Activated CD4-positive, CD25-positive, alpha-beta regulatory T cell (primary cell): Measurements from ENCODE around the gene C16orf86.
"Not testable (repeated sequence)": the region's sequence is repeated elsewhere in the genome, so short reads cannot be mapped to it uniquely, and the experiment has no call there.

ENCODE experiments used
- DNase-seq, 4 experiments: peaks; one replicate each; lab custom pipeline; 2025; lab: John Stamatoyannopoulos, UW

Gene C16orf86

DNA sequence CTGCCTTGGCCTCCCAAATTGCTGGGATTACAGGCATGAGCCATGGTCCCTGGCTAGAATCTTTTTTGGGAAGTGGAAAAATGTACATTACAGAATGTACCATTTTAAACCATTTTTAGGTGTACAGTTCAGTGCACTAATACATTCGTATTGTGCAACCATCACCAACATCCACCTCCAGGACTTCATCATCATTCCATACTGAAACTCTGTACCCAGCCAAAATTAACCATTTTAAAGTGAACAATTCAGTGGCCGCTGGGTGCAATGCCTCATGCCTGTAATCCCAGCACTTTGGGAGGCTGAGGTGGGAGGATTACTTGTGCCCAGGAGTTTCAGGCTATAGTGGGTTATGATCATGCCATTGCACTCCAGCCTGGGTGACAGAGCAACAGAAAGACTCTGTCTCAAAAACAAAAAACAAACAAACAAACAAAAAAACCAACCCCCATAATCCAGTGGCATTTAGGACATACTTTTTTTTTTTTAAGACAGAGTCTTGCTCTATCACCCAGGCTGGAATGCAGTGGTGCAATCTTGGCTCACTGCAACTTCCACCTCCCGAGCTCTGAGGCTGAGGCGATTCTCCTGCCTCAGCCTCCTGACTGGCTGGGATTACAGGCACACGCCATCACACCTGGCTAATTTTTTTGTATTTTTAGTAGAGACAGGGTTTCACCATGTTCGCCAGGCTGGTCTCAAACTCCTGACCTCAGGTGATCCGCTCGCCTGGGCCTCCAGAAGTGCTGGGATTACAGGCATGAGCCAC, 27.1 kb downstream of the C16orf86 start:
- not testable (repeated sequence) for DNase-seq

DNA sequence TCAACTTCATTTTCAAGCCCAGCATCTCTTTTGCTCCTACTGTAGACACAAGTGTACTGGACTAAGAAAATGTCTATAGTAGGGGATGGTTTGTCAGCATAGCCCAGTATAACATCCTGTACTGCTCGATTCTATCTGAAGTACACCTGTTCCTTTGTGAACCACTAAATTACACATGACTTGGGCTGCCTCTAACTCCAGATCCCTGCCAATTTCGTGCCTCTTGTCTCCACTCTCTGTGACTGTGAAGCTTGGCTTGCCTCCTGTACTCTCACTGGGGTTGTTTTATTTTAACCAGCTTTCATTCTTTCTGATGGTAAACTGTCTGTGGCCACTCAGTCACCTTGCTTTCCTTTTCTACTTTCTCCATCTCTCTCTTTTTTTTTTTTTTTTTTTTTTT, 28.0 kb downstream of the C16orf86 start:
- DNase-seq = no peak

DNA sequence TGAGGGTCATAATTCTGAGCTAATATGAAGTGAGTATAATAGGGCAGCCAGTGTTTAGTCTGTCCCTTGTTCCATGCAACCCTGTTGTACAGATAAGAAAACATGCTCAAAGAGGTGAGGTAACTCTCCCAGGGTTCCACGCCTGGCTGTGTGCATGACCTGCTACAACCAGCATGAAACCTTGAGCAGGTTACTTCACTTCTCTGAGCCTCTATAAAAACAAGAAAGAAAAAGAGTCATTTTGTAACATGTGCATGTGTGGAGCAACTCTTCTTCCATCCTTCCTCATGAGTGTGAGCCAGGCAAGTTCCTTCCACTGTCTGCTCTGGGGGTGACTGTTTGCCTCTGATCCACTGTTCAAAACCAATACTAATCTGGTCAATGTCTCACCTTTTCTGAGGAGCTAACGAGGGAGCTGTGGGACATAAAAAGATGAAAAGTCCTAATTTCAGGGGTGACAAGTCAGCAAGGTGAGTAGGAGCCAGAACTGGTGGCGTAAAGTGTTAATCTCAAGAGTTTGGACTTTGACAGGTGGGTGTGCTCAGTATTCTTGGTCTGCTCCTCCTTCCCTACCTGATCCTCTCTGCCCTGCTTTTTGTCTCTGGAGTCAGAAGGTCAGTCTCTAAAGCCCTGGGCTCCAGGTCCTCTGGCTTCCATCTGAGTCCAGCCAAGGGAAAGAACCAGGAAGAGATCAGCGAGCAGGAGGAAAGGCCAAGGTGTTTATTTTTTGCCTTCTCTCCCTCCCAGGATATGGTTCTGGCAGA, 31.0 kb downstream of the C16orf86 start:
- DNase-seq = no peak

DNA sequence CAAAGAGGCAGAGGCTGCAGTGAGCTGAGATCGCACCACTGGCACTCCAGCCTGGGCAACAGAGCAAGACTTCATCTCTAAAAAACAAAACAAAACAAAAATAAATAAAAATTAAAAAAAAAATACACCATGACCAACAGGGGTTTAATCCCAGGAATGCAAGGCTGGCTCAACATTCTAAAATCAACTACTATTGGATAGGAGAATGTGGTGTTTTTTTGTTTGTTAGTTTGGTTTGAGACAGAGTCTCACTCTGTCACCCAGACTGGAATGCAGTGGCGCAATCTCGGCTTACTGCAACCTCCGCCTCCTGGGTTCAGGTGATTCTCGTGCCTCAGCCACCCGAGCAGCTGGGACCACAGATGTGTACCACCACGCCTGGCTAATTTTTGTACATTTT, 32.7 kb downstream of the C16orf86 start:
- no peak for DNase-seq

DNA sequence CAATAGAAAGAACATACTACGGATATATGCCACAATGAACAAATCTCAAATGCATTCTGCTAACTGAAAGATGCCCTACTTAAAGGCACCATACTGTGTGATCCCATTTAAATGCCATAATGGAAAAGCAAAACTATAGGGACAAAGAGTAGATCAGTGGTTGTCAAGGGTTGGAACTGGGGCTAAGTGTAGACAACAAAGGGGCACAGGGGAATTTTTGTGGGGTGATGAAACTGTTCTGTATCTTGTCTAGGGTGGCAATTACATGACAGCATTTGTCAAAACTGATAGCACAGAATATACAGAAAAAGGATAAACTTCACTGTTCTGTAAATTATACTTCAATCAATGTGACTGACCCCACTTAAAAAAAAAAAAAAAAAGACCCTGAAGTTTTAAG, 34.8 kb downstream of the C16orf86 start:
- DNase-seq = no peak

DNA sequence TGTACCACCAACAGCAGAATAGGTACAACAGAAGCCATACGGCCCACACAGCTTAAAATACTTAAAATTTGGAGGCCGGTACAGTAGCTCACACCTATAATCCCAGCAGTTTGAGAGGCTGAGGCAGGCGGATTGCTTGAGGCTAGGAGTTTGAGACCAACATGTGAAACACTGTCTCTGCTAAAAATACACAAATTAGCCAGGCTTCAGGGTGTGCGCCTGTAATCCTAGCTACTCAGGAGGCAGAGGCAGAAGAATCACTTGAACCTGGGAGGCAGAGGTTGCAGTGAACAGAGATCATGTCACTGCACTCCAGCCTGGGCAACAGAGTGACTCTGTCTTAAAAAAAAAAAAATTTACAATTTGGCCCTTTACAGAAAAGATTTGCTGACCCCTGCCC, 35.5 kb downstream of the C16orf86 start:
- no peak for DNase-seq

DNA sequence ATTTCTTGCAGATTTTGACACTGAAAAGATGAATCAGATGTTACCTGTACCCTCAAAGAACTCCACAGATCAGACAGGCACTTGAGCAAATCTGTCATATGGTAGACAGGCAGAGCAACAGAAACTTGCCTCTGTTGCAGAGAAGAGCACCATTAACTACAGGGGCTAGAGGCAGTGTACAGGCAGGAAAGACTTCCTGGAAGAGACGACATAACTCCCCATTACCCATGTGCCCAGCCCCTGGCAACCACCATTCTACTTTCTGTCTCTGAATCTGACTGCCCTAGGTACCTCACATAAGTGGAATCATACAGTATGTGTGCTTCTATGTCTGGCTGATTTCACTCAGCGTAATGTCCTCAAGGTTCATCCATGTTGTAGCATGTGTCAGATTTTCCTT, 37.0 kb downstream of the C16orf86 start:
- DNase-seq = no peak

DNA sequence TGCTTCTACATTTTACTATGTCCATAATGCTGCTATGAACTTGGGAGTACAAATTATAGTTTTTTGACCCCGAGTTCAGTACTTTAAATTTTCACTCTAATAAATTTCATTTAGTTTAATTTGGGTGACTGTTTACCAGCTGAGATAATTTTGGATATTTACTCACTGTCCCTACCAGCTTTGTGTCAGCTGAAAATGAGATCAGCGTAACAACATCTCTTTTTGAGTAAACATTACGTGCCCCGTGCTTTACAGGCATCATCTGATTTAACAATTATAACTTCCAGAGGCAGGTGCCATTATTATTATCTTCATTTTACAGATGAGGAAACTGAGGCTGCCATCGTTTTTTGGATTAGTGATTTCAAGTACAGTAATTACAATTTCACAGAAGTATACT, 37.5 kb downstream of the C16orf86 start:
- DNase-seq = no peak

DNA sequence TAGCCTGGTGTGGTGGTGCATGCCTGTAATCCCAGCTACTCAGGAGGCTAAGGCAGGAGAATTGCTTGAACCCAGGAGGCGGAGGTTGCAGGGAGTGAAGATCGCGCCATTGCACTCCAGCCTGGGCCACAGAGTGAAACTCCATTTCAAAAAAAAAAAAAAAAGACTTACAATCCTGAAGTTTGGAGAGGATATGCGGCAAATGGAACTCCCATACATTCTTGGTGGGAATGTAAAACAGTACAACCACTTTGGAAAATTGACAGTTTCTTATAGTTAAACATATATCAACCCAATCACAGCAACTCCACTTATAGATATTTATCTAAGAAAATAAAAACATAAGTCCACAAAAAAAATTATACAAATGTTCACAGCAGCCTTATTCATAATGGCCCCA, 40.6 kb downstream of the C16orf86 start:
- no peak for DNase-seq

DNA sequence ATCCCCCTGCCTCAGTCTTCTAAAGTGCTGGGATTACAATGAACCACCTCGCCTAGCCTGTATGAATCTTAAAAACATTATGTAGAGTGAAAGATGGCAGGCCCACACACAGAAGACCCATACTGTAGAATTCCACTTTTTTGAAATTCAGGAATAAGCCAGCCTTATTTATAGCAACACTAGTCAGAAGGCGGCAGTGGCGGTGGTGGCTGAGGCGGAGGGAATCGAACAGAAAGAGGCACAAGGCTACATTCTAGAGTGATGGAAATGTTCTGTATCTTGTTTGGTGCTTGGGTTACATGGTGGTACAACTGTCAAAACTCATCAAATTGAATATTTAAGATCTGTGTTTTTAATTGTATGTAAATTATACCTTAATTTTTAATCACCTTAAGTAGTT, 41.2 kb downstream of the C16orf86 start:
- no peak for DNase-seq

DNA sequence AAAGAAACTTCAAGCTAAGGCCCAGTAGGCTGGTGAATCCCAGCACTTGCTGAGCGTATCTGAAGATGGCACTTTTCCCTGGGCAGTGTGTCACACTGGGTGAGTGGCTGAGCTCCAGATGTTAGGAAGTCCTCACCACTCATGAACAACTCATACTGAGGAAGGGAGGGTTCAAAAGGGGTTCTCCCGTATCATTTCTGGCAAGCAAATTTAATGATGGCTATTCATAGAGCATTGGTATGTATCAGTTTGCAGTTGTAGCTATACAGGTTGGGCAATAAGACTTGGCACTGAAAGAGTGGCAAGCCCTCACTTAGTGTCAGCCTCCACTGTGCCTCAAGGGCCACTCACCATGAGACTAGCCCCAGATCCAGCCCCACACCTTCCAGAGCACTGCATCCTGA, 41.8 kb downstream of the C16orf86 start:
- DNase-seq = no peak

DNA sequence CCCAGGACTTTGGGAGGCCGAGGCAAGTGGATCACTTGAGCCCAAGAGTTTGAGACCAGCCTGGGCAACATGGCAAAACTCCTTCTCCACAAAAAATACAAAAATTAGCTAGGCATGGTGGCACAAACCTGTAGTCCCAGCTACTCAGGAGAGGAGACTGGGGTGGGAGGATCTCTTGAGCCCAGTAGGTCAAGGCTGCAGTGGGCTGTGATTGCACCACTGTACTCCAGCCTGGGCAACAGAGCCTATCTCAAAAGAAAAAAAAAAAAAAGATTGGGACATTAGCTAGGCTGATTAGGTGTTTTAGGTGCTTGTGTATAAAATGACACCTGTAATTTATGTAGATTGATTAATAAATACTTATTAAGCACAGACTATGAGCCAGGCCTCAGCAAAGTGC, 42.4 kb downstream of the C16orf86 start:
- DNase-seq = no peak

DNA sequence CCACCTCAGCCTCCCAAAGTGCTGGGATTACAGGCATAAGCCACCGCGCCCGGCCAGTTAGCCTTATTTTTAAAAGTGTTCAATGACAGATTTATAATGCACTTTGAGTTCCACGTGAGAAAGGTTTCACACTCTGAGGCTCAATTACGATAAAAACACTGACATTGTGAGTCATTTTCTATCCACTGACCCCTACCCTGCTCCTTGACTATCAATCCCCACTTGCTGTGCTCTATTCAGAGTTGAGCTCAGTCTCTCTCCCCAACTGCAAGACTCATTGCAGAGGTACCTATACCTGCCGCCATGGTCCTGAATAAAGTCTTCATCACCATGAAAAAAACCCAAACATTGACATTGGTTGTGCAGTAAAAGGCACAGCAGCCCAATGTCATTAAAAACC, 44.0 kb downstream of the C16orf86 start:
- DNase-seq = no peak

DNA sequence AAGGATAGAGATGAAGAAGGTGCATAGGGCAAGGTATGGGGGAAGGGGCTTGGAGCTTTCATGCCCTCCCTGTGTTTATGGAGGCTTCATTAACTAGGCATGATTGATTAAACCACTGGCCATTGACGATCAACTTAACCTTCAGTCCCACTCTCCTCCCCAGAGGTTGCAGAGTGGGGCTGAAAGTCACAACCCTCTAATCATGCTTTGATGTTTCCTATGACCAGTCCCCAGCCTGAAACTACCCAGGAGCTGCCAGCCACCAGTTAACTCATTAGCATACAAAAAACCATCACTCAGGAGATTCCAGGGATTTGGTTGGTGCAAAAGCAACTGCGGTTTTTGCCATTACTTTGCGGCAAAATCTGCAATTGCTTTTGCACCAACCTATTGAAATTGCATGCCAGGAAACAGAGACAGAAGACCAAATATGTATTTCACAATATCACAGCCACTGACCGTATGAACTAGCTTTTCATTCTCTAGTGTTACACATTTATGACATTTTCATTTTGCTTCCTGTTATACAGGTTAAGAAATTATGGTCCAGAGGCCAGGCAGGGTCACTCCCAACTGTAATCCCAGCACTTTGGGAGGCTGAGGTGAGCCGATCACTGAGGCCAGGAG, 47.1 kb downstream of the C16orf86 start:
- DNase-seq = no peak

DNA sequence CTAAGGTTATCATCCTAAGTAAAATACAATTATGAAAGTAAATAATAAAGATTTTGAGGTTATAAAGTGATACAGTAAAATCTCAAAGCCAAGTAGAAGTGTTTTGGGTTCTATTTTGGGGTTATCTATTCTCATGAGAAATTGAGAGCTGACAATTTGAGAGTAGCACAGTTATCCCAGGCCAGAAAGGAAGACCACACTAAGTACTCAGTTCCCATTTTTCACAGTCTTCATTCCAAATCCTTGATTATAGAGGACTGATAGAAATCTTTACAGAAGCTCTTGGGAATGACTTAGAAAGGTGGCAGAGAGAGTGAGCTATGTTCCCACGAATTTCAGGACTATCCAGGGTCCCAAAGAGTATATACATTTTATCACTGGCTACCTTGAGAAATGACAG, 47.9 kb downstream of the C16orf86 start:
- no peak for DNase-seq

DNA sequence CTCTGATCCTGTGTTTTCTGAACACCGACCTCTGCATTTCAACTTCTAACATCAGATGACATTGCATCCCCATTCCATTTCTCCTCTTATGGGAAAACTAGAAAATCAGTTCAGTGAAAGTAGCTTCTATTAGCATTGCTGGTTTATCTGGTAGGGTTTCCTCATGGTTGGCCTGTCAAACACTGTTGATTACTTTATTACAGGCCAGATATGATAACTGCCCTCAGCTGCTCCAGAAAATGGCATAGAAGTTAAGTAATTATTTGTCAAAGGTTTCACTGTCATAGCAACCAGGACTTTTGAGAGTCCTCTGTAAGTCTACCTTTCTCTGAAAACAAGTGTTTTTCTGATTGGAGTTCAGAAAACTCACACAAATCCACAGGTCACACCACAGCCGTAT, 49.5 kb downstream of the C16orf86 start:
- no peak for DNase-seq
